HG02885 (cell line): ENCODE results near the gene CAMTA1.
"Not testable (repeated sequence)": the region's sequence is repeated elsewhere in the genome, so short reads cannot be mapped to it uniquely, and the experiment has no call there.

Experiments used
- ATAC-seq: cut with Tn5 transposase; IDR thresholded peaks from one replicate; pipeline ENCODE4 v1.9.1; 2021; ENCODE audit warnings: mild to moderate bottlenecking; ENCODE audit not compliant: unreplicated experiment, poor library complexity

The CAMTA1 gene

GRCh38 chr1:7365706-7366105, 580.5 kb downstream of the CAMTA1 start:
- no peak for ATAC-seq

- no peak for ATAC-seq
These were observed 581.2 kb downstream of the CAMTA1 start for GRCh38 chr1:7366286-7366954.

GRCh38 chr1:7366955-7367665, 581.9 kb downstream of the CAMTA1 start:
- ATAC-seq = no peak

- no peak for ATAC-seq
These were observed 584.6 kb downstream of the CAMTA1 start for GRCh38 chr1:7369866-7370265.

- ATAC-seq = no peak
These were observed 586.7 kb downstream of the CAMTA1 start for GRCh38 chr1:7371926-7372325.

GRCh38 chr1:7372477-7373120, 587.3 kb downstream of the CAMTA1 start:
- ATAC-seq = no peak

- no peak for ATAC-seq
These were observed 588.0 kb downstream of the CAMTA1 start for GRCh38 chr1:7373251-7373650.

GRCh38 chr1:7373876-7374562, 588.8 kb downstream of the CAMTA1 start:
- ATAC-seq = no peak

- ATAC-seq = no peak
These were observed 589.4 kb downstream of the CAMTA1 start for GRCh38 chr1:7374563-7375160.

- ATAC-seq = no peak
These were observed 590.1 kb downstream of the CAMTA1 start for GRCh38 chr1:7375329-7375728.

GRCh38 chr1:7375781-7376660, 590.8 kb downstream of the CAMTA1 start:
- ATAC-seq = no peak

GRCh38 chr1:7376676-7377075, 591.4 kb downstream of the CAMTA1 start:
- no peak for ATAC-seq

- no peak for ATAC-seq
These were observed 593.3 kb downstream of the CAMTA1 start for GRCh38 chr1:7378346-7379130.

GRCh38 chr1:7379441-7379971, 594.3 kb downstream of the CAMTA1 start:
- no peak for ATAC-seq

- ATAC-seq = not testable (repeated sequence)
These were observed 594.8 kb downstream of the CAMTA1 start for GRCh38 chr1:7380068-7380467.

GRCh38 chr1:7380712-7381111, 595.5 kb downstream of the CAMTA1 start:
- ATAC-seq = no peak

GRCh38 chr1:7381729-7382128, 596.5 kb downstream of the CAMTA1 start:
- not testable (repeated sequence) for ATAC-seq

GRCh38 chr1:7382971-7383370, 597.7 kb downstream of the CAMTA1 start:
- ATAC-seq = no peak
